HCT116 (cell line): ENCODE results near the gene KRTAP26-1. TPM values are rescaled to one million over a fixed set of nuclear protein-coding genes. Genes with fewer than 3 reads are reported as not detected.

Source experiments
- ATAC-seq: fragments of 200-7000 bp; cut with Tn5 transposase; 2 replicates; pipeline ENCODE4 v1.9.1; 2020; ENCODE audit warnings: mild to moderate bottlenecking, moderate library complexity
- BruUV-seq: library from RNA; stranded (reverse); fragments of 400-500 nt; replicated peaks from 2 replicates; lab custom pipeline; 2021; lab: Mats Ljungman, UMichigan
- CTCF ChIA-PET: fragments of 300-600 bp; sonication (Branson Sonifier 250); formaldehyde crosslinking; loops from one replicate; lab custom pipeline; 2021; ENCODE audit warnings: antibody characterized with exemption; lab: Charles Lee
- POLR2A ChIA-PET: fragments of 300-600, 350-600 bp; sonication (Branson Sonifier 250); formaldehyde crosslinking; loops from one replicate; lab custom pipeline; 2021; ENCODE audit warnings: antibody characterized with exemption; lab: Charles Lee
- RAD21 ChIA-PET, 2 experiments: fragments of 300-600 bp; sonication (Branson Sonifier 250); formaldehyde crosslinking; loops; one replicate each; lab custom pipeline; 2023; ENCODE audit warnings: low total read pairs in 2 of 2; ENCODE audit not compliant: uncharacterized antibody in 2 of 2, unreplicated experiment in 2 of 2, low non-redundant PET in 1 of 2; lab: Charles Lee
- DNase-seq: peaks from one replicate; pipeline ENCODE4 v3.0.0-alpha.2; 2010; ENCODE audit warnings: low read depth, low spot score
- H2AFZ ChIP-seq: fragments of 200-600 bp; shearing (Covaris generic), sonication (generic); 2 replicates; pipeline ENCODE4 v1.6.1; 2017; ENCODE audit warnings: low read depth, mixed run types, mixed read lengths, antibody characterized with exemption, low read length; ENCODE audit not compliant: poor library complexity, severe bottlenecking
- H3K27ac ChIP-seq: 2 replicates; pipeline ENCODE4 v1.5.1; 2012; ENCODE audit warnings: low read depth, low read length
- H3K27me3 ChIP-seq: fragments of 200-600 bp; sonication (generic); 2 replicates; pipeline ENCODE4 v1.6.1; 2016; ENCODE audit warnings: mixed run types, low read length, mixed read lengths; ENCODE audit not compliant: insufficient read depth
- H3K36me3 ChIP-seq, 2 experiments: fragments of 200-500 bp in 1 of 2; fragments of 200-600 bp in 1 of 2; sonication (Bioruptor generic) in 1 of 2; sonication (generic) in 1 of 2; 2 replicates each; pipeline versions ENCODE4 v1.5.1 to v1.6.1; 2014 to 2016; ENCODE audit warnings: low read length in 2 of 2, inconsistent platforms in 1 of 2, mixed read lengths in 1 of 2, mixed run types in 1 of 2; ENCODE audit not compliant: insufficient read depth in 2 of 2, control insufficient read depth in 1 of 2
- H3K4me1 ChIP-seq, 2 experiments: fragments of 200-600 bp in 1 of 2; sonication (generic) in 1 of 2; 2 replicates each; pipeline versions ENCODE4 v1.5.1 to v1.6.1; 2012 to 2017; ENCODE audit warnings: low read length in 2 of 2, inconsistent platforms in 1 of 2, mild to moderate bottlenecking in 1 of 2, mixed read lengths in 1 of 2, mixed run types in 1 of 2, moderate library complexity in 1 of 2; ENCODE audit not compliant: insufficient read depth in 2 of 2, control insufficient read depth in 1 of 2
- H3K4me2 ChIP-seq: fragments of 200-600 bp; sonication (generic); 2 replicates; pipeline ENCODE4 v1.6.1; 2017; ENCODE audit warnings: mixed run types, low read length, mixed read lengths
- H3K4me3 ChIP-seq, 2 experiments: fragments of 200-600 bp in 1 of 2; sonication (generic) in 1 of 2; replicated peaks in 1 of 2; 2 replicates each; pipeline ENCODE4 v1.5.1; 2011 to 2016; ENCODE audit warnings: low read length in 2 of 2, control low read depth in 1 of 2, low read depth in 1 of 2, mild to moderate bottlenecking in 1 of 2, mixed read lengths in 1 of 2, mixed run types in 1 of 2
- H3K79me2 ChIP-seq: fragments of 200-600 bp; sonication (generic); 2 replicates; pipeline ENCODE4 v1.6.1; 2017; ENCODE audit warnings: mild to moderate bottlenecking, mixed run types, low read length, moderate library complexity, mixed read lengths; ENCODE audit not compliant: insufficient read depth
- H3K9ac ChIP-seq: fragments of 200-600 bp; sonication (generic); 2 replicates; pipeline ENCODE4 v1.6.1; 2016; ENCODE audit warnings: low read length, mixed read lengths
- H3K9me2 ChIP-seq: fragments of 200-600 bp; sonication (generic), shearing (Covaris generic); 2 replicates; pipeline ENCODE4 v1.6.1; 2017; ENCODE audit warnings: mixed run types, mild to moderate bottlenecking, moderate library complexity; ENCODE audit not compliant: insufficient read depth
- H3K9me3 ChIP-seq, 2 experiments: fragments of 200-500 bp in 1 of 2; fragments of 200-600 bp in 1 of 2; sonication (Bioruptor generic) in 1 of 2; sonication (generic) in 1 of 2; 2 replicates each; pipeline ENCODE4 v1.6.1; 2014 to 2017; ENCODE audit warnings: low read length in 2 of 2, mixed read lengths in 2 of 2, inconsistent platforms in 1 of 2, low read depth in 1 of 2, mild to moderate bottlenecking in 1 of 2, mixed run types in 1 of 2, moderate library complexity in 1 of 2; ENCODE audit not compliant: control insufficient read depth in 1 of 2, insufficient read depth in 1 of 2
- H4K20me1 ChIP-seq: fragments of 200-600 bp; sonication (generic), shearing (Covaris generic); 2 replicates; pipeline ENCODE4 v1.6.1; 2017; ENCODE audit warnings: mixed run types, mild to moderate bottlenecking, moderate library complexity; ENCODE audit not compliant: insufficient read depth
- CBX3 ChIP-seq: IDR thresholded peaks from 2 replicates; pipeline ENCODE4 v1.6.1; 2012; ENCODE audit warnings: low read depth
- CEBPB ChIP-seq: IDR thresholded peaks from 2 replicates; pipeline ENCODE4 v1.6.1; 2012; ENCODE audit warnings: low read depth
- CTCF ChIP-seq, 3 experiments: fragments of 200-600 bp in 1 of 3; sonication (generic) in 1 of 3; IDR thresholded peaks in 2 of 3; conservative IDR thresholded peaks in 1 of 3; 2 replicates each; pipeline ENCODE4 v1.5.1; 2012 to 2017; ENCODE audit warnings: low read depth in 2 of 3, low read length in 2 of 3, antibody characterized with exemption in 1 of 3, borderline replicate concordance in 1 of 3, control low read depth in 1 of 3, mild to moderate bottlenecking in 1 of 3, mixed read lengths in 1 of 3, mixed run types in 1 of 3, moderate library complexity in 1 of 3; ENCODE audit not compliant: insufficient read depth in 1 of 3
- EGR1 ChIP-seq: IDR thresholded peaks from 2 replicates; pipeline ENCODE4 v1.6.1; 2012; ENCODE audit warnings: low read depth
- EZH2 ChIP-seq: fragments of 200-600 bp; sonication (generic); IDR thresholded peaks from 2 replicates; pipeline ENCODE4 v1.6.1; 2017; ENCODE audit warnings: antibody characterized with exemption, mixed run types
- JUND ChIP-seq: IDR thresholded peaks from 2 replicates; pipeline ENCODE4 v1.6.1; 2012
- POLR2AphosphoS5 ChIP-seq: IDR thresholded peaks from 2 replicates; pipeline ENCODE4 v1.6.1; 2011; ENCODE audit warnings: mild to moderate bottlenecking, low read depth, low read length, moderate library complexity
- SP1 ChIP-seq: IDR thresholded peaks from 2 replicates; pipeline ENCODE4 v1.6.1; 2012; ENCODE audit warnings: low read depth
- SRF ChIP-seq: IDR thresholded peaks from 2 replicates; pipeline ENCODE4 v1.6.1; 2012; ENCODE audit warnings: low read depth
- YY1 ChIP-seq: IDR thresholded peaks from 2 replicates; pipeline ENCODE4 v1.6.1; 2011; ENCODE audit warnings: low read length, low read depth, moderate library complexity, mild to moderate bottlenecking; ENCODE audit not compliant: insufficient replicate concordance; ENCODE audit errors: extremely low read depth
- ZFX ChIP-seq: fragments of 450-650 bp; IDR thresholded peaks from 2 replicates; pipeline ENCODE4 v1.6.1; 2017
- ZNF274 ChIP-seq: fragments of 200-500 bp; sonication (Bioruptor generic); IDR thresholded peaks from 2 replicates; pipeline ENCODE4 v1.6.1; 2014; ENCODE audit warnings: mild to moderate bottlenecking, low read depth, low read length, inconsistent platforms
- intact Hi-C: fragments of 100-400 bp; cut with micrococcal nuclease; formaldehyde crosslinking; loops from 2 replicates; pipeline ENCODE4 v1.10.0; 2022
- total RNA-seq: library from RNA; stranded (reverse); gene quantifications from one replicate; pipeline ENCODE4 v1.2.1, GENCODE V29; 2021; ENCODE audit not compliant: unreplicated experiment

The KRTAP26-1 gene
- total RNA-seq, 1 experiment from 2014 or later = not detected

GRCh38 chr21:30337276-30337744, 17.2 kb upstream of the KRTAP26-1 start, which contains the start of gene KRTAP27-1:
Gene KRTAP27-1 (minus strand): TSS chr21:30337694. CDS start chr21:30337668, 26 bp downstream.
- no peak within 1 kb of the TSS for H2AFZ ChIP-seq
- CTCF ChIA-PET = no interaction called here
- H3K4me3 ChIP-seq = no peak within 1 kb of the TSS
- no peak within 1 kb of the TSS for H3K9ac ChIP-seq
- no peaks in the 10 kb centered on the region for H3K27me3 ChIP-seq
- peaks cover 5 to 26% of the 10 kb centered on the region in 2 experiments; a peak in 2 of 4 replicates for H3K9me3 ChIP-seq
- no peaks in the 10 kb centered on the region for H3K4me1 ChIP-seq
- no peak within 1 kb of the TSS for H3K4me2 ChIP-seq
- H4K20me1 ChIP-seq = no peaks in the 10 kb centered on the region
- DNase-seq = no peak
- no peaks in the 10 kb centered on the region for H3K79me2 ChIP-seq
- BruUV-seq = no TSS peak
- no peaks in the 10 kb centered on the region for H3K9me2 ChIP-seq
- RAD21 ChIA-PET = no interaction called here
- POLR2A ChIA-PET = no interaction called here
- no peak within 1 kb of the TSS for H3K27ac ChIP-seq
- no peak for ATAC-seq
- TF ChIP-seq SP1 = no peak
- no peak for TF ChIP-seq ZNF274
- TF ChIP-seq CTCF (IDR thresholded peaks at IDR 0.05 in 2 of 3, conservative IDR thresholded peaks at IDR 0.05 in 1 of 3; ENCODE audit: borderline replicate concordance in 1 of 3, insufficient read depth in 1 of 3, low read depth in 2 of 3, low read length in 2 of 3) = no peak
- TF ChIP-seq EZH2 = no peak
- no peak for TF ChIP-seq POLR2AphosphoS5
- no peak for TF ChIP-seq EGR1
- TF ChIP-seq JUND = no peak
- TF ChIP-seq ZFX = no peak
- TF ChIP-seq CEBPB = no peak
- TF ChIP-seq SRF = no peak
- TF ChIP-seq CBX3 = no peak
- no peak for TF ChIP-seq YY1
- intact Hi-C loops = no loop called here
- H3K36me3 ChIP-seq = no peaks in the 10 kb centered on the region
